AG04449 (cell line): Measurements from ENCODE around the gene IMMP2L.
"Not testable (repeated sequence)": the region's sequence is repeated elsewhere in the genome, so short reads cannot be mapped to it uniquely, and the experiment has no call there.

Experiments
- CTCF ChIA-PET: fragments of 350-600 bp; formaldehyde crosslinking; extraction: SDS; loops from one replicate; lab custom pipeline; 2021; ENCODE audit warnings: antibody characterized with exemption; lab: Yijun Ruan, JAX
- POLR2A ChIA-PET: fragments of 400-600, 350-600 bp; formaldehyde crosslinking; extraction: SDS; loops from one replicate; lab custom pipeline; 2020; ENCODE audit warnings: antibody characterized with exemption, inconsistent platforms; lab: Yijun Ruan, JAX
- DNase-seq: peaks from one replicate; pipeline ENCODE4 v3.0.0-alpha.2; 2010; ENCODE audit warnings: low read depth, low spot score
- H3K4me3 ChIP-seq: 2 replicates; pipeline ENCODE4 v1.5.1; 2011; ENCODE audit warnings: low read depth, mild to moderate bottlenecking, control low read depth, low read length
- TF ChIP-seq, protein P1 (sequence below): IDR thresholded peaks from one replicate; pipeline ENCODE4 v1.5.1; 2011; ENCODE audit warnings: mild to moderate bottlenecking, moderate library complexity, low read length, control low read depth, inconsistent platforms; ENCODE audit not compliant: insufficient read depth; ENCODE audit errors: missing control alignments

Gene IMMP2L

DNA sequence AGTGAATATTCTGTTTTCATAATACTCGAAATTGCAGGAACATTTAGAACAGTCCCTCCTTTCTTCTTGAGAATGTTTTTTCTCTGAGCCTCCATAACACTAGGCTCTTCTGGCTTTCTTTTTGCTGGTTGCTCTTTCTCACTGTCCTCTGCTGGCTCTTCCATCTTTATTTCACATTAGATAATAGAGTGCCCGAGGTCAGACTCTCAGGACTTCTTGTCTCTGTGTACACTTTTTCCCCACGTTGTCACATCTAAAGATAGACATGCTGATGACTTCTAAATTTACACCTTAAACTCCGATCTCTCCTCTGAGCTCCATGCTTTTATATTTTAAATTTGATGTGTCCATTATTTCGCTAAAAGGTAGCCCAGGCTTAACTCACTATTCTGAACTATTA, 486.8 kb downstream of the IMMP2L start:
- TF ChIP-seq, protein P1, sequence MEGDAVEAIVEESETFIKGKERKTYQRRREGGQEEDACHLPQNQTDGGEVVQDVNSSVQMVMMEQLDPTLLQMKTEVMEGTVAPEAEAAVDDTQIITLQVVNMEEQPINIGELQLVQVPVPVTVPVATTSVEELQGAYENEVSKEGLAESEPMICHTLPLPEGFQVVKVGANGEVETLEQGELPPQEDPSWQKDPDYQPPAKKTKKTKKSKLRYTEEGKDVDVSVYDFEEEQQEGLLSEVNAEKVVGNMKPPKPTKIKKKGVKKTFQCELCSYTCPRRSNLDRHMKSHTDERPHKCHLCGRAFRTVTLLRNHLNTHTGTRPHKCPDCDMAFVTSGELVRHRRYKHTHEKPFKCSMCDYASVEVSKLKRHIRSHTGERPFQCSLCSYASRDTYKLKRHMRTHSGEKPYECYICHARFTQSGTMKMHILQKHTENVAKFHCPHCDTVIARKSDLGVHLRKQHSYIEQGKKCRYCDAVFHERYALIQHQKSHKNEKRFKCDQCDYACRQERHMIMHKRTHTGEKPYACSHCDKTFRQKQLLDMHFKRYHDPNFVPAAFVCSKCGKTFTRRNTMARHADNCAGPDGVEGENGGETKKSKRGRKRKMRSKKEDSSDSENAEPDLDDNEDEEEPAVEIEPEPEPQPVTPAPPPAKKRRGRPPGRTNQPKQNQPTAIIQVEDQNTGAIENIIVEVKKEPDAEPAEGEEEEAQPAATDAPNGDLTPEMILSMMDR, result no peak
- DNase-seq, result no peak
- POLR2A ChIA-PET, result no interaction called here

DNA sequence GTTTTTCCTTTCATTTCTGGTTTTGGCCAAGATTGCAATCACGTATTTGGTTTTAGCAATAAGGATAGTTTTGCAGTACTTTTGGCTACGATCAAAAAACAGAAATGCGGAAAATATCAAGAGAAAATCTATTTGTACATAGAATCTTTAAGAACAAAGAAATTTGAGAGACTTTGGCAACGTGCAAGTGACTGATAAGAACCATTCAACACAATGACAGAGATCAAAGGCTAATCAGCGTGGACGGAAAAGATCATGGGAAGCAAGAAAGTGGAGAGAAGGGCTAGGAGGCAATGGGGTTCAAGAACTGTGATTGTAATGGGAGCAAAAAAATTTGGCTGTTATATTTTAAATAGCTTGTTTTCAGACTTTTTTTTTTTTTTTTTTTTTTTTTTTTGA, 487.5 kb downstream of the IMMP2L start:
- POLR2A ChIA-PET, result no interaction called here
- H3K4me3 ChIP-seq, result no peak overlapping the region
- TF ChIP-seq, protein P1, result no peak
- CTCF ChIA-PET, result no interaction called here
- DNase-seq, result no peak

More for the DNA sequence above, 486.8 kb downstream of the IMMP2L start:
- CTCF ChIA-PET, result no interaction called here
- no peak overlapping the region for H3K4me3 ChIP-seq

DNA sequence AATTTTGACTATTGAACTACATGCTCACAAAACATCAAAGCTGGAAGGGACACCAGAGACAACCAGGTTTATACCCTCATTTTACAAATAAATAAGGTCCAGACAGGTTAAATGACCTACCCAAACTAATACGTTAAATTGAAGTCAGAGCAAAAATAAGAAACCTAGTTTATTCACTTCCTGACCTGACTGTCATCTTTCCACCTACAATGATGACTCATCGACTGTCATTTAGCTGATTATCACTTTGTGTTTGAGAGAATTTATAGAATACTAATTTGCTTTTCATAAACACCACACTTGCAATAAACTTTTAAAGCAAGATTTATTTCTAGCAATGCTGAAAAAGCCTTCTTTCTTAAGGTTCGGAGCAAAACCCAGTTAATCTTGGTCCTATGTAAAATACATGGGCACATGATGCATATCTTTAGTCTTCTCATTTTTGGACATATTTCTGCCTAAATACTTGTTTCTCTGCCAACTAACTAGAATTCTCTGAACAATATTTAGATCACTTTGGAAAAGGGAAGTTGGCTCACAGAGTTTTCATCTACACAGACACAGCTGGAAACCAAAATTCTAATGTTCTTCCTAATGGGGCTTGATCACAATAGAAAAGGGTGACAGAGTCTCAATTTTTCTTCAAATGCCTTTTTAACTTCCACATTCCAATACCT, 488.1 kb downstream of the IMMP2L start:
- H3K4me3 ChIP-seq, result no peak overlapping the region
- ChIA-PET POLR2A (no interaction called here), CTCF (no interaction called here)
- TF ChIP-seq, protein P1, result no peak
- DNase-seq, result no peak

DNA sequence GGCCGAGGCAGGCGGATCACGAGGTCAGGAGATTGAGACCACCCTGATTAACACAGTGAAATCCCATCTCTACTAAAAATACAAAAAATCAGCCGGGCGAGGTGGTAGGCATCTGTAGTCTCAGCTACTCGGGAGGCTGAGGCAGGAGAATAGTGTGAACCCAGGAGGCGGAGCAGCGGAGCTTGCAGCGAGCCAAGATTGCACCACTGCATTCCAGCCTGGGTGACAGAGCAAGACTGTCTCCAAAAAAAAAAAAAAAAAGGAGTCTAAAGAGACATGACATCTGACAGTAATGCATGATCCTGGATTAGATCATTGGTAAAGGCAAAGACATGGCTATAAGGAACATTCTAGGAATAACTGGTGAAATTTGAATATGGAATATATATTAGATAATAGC, 489.6 kb downstream of the IMMP2L start:
- CTCF ChIA-PET, POLR2A ChIA-PET, H3K4me3 ChIP-seq, DNase-seq: not testable (repeated sequence)

DNA sequence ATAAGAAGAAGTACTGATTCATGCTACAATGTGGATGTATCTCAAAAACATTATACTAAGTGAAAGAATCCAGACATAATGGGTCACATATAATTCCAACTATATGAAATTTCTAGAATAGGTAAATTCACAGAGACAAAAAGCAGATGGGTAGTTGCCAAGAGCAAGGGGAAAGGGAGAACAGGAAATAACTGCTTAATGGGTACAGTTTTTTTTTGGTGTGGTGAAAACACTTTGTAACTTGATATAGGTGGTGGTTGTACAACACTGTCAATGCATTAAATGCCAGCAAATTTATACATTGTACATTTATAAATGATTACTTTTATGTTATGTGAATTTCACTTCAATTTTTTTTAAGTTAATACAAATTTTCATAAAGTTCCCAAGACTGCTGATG, 490.7 kb downstream of the IMMP2L start:
- DNase-seq, result no peak
- ChIA-PET CTCF (interaction anchor here (0.9 kb wide), 1 partner anchor 12 kb away, joined by 3 read pairs; no protein-coding TSS in a partner anchor), POLR2A (no interaction called here)
- H3K4me3 ChIP-seq, result no peak overlapping the region
- TF ChIP-seq, protein P1, result no peak

DNA sequence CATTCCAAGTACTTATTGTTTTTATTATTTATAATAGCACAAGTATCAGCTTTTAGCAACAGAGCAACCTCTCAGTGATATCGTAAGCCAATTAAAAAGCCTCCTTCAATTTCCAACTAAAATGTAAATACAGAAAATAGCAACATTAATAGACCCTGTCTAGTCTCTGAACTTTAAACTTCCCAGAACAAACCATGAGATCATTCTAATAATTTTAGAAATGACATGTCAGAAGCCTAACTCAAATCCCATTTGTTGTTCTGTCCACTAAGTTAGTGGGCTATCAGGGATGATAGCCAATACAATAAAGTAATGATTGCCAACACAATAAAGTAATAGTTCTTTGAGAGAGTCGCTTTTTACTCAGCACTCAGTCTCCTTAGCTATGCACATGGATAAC, 493.7 kb downstream of the IMMP2L start:
- POLR2A ChIA-PET, result no interaction called here
- CTCF ChIA-PET, result no interaction called here
- no peak for DNase-seq
- TF ChIP-seq, protein P1, result no peak
- no peak overlapping the region for H3K4me3 ChIP-seq

DNA sequence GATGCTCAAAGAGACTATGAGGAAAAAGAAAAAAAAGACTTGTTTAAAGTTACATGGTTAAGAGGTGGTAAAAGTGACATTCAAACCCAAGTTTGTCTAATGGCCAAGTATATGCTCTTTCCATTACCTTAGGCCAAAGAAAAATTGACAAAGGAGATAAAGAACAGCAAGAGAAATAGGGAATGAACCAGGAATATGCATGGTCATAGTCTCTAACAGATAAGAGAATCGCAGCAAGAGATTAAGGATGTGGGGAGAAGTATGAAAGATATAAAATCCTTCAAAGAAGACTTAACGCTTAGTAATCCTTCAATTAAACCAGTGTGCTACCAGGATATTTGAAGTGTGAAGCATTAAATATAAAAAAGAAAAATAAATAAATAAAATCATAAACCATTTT, 494.6 kb downstream of the IMMP2L start:
- CTCF ChIA-PET, result no interaction called here

More for the DNA sequence above, 494.6 kb downstream of the IMMP2L start:
- no peak for DNase-seq
- POLR2A ChIA-PET, result no interaction called here
- no peak overlapping the region for H3K4me3 ChIP-seq
- TF ChIP-seq, protein P1, result no peak
